ENCODE data around the gene PIGW. TPM values are rescaled to one million over a fixed set of nuclear protein-coding genes. Genes with fewer than 3 reads are reported as not detected.
A peak's percentile ranks its signal among the peaks of the same experiment; 100 is the strongest.

Gene PIGW
- 12.0 and 21.0 TPM in 2 replicates for total RNA-seq (2011; cell fraction: chromatin; rRNA removed; ENCODE audit: low replicate concordance)
- 9.6 and 12.7 TPM in 2 replicates for total RNA-seq (2011; cell fraction: nucleolus; rRNA removed)
- total RNA-seq (2011; cell fraction: nucleoplasm; rRNA removed) = 22.6 and 29.7 TPM in 2 replicates
- total RNA-seq (2014; rRNA removed) = 13.0 and 13.8 TPM in 2 replicates
- total RNA-seq (2014; rRNA removed; fragmentation: Illumina TruSeq; extraction: Trizol) = 24.7 and 27.8 TPM in 2 replicates
- total RNA-seq (2015; rRNA removed; fragmentation: Illumina TruSeq; extraction: Trizol) = 21.2 TPM in 2 replicates
- 22.1 and 26.9 TPM in 2 replicates for total RNA-seq (2021)
- 14.5 and 26.2 TPM in 2 replicates for polyA plus RNA-seq (2011; rRNA removed)
- polyA plus RNA-seq (2011; cell fraction: cytosol; rRNA removed) = 11.9 and 12.9 TPM in 2 replicates
- 5.3 and 6.3 TPM in 2 replicates for polyA plus RNA-seq (2011; cell fraction: nucleus; rRNA removed)
- 13.2 and 26.4 TPM in 2 replicates for polyA plus RNA-seq (2012)
- polyA plus RNA-seq (2014; fragmentation: Illumina TruSeq; extraction: Trizol) = 29.4 and 33.9 TPM in 2 replicates
- polyA plus RNA-seq (2014; fragmentation: Nextera tagmentation; extraction: Ambion mirVana) = 10 to 100 TPM in 1 of 2 experiments, 1 to 10 TPM in 1; 9.5 to 15.4 TPM
- polyA plus RNA-seq (2014; rRNA removed) = 16.5 and 25.0 TPM in 2 replicates
- polyA minus RNA-seq (2011; rRNA and poly(A)+ RNA removed) = 6.9 and 11.8 TPM in 2 replicates
- 4.5 and 8.8 TPM in 2 replicates for polyA minus RNA-seq (2011; cell fraction: cytosol; rRNA and poly(A)+ RNA removed)
- polyA minus RNA-seq (2011; cell fraction: nucleus; rRNA and poly(A)+ RNA removed) = 4.6 and 5.0 TPM in 2 replicates
- percentile 96 among the genes with signal in this experiment for Bru-seq, nascent RNA
- BruChase-seq, experiment 1, labeled RNA remaining after a 2-hour chase = percentile 94 among the genes with signal in this experiment
- percentile 93 among the genes with signal in this experiment for BruChase-seq, experiment 2, labeled RNA remaining after a 6-hour chase
- long read RNA-seq, experiment 1, transcript PIGW-206 (2 exons, 2,264 nt) = minor isoform, 23 of 124 reads
- long read RNA-seq, experiment 1, transcript PIGW-204 (2 exons, 2,312 nt) = major isoform, 78 of 124 reads
- long read RNA-seq, experiment 1, transcript PIGW-205 (2 exons, 876 nt) = minor isoform, 9 of 124 reads
- long read RNA-seq, experiment 1, partial matches to known transcripts = 12 of 124 reads
- long read RNA-seq, experiment 1, other reads (novel, unspliced or antisense) = 2 of 124 reads
- long read RNA-seq, experiment 2, transcript PIGW-204 (2 exons, 2,312 nt) = major isoform, 7 of 33 reads
- long read RNA-seq, experiment 2, transcript PIGW-206 (2 exons, 2,264 nt) = minor isoform, 5 of 33 reads
- long read RNA-seq, experiment 2, partial matches to known transcripts = 19 of 33 reads
- long read RNA-seq, experiment 2, other reads (novel, unspliced or antisense) = 1 of 33 reads
- long read RNA-seq, experiment 3, transcript PIGW-204 (2 exons, 2,312 nt) = major isoform, 13 of 18 reads
- long read RNA-seq, experiment 3, partial matches to known transcripts = 0 of 18 reads
- long read RNA-seq, experiment 3, other reads (novel, unspliced or antisense) = 2 of 18 reads

- CTCF ChIA-PET (ENCODE audit: low intra/inter-chr PET ratio) = no interaction called here
- Histone ChIP-seq H3K79me2 (ENCODE audit: control insufficient read depth, insufficient read depth, low read length) (peaks cover 76% of the 10 kb centered on the region), H3K4me2 (ENCODE audit: insufficient read depth, low read length) (peak within 1 kb of the TSS; percentile 99), H3K9ac (ENCODE audit: insufficient read depth in 1 of 2, low read depth in 2 of 2, low read length in 2 of 2) (peak within 1 kb of the TSS; percentile 99 to 100), H3K4me1 (replicated peaks in 1 of 2; ENCODE audit: control insufficient read depth in 2 of 2, insufficient read depth in 2 of 2, low read length in 2 of 2) (peaks cover 21 to 30% of the 10 kb centered on the region in 2 experiments), H3K27me3 (ENCODE audit: control insufficient read depth in 2 of 2, insufficient read depth in 2 of 2, low read length in 2 of 2) (no peaks in the 10 kb centered on the region), H4K20me1 (replicated peaks; ENCODE audit: control insufficient read depth, insufficient read depth, low read length) (no peaks in the 10 kb centered on the region), H3K9me1 (ENCODE audit: control insufficient read depth, insufficient read depth, low read length) (no peaks in the 10 kb centered on the region), H3K36me3 (ENCODE audit: control insufficient read depth, insufficient read depth, low read length) (peaks cover 66% of the 10 kb centered on the region), H3K27ac (ENCODE audit: extremely low read depth, low read depth, low read length) (peak within 1 kb of the TSS; percentile 100), H3K9me3 (replicated peaks; ENCODE audit: control insufficient read depth, insufficient read depth, low read depth, low read length) (no peaks in the 10 kb centered on the region), H3K4me3 (peak within 1 kb of the TSS; percentile 57), H2AFZ (ENCODE audit: low read depth, low read length) (peak within 1 kb of the TSS; percentile 95)
- intact Hi-C loops (cut with micrococcal nuclease) (loop anchor here (2.0 kb wide), 2 partner anchors 56 to 66 kb away; partner anchors contain the start of genes DHRS11 and MRM1), in situ Hi-C loops (cut with MboI) (no loop called here)
- FAIRE-seq (no peak), ATAC-seq (peak; percentile 92), DNase-seq (ENCODE audit: extremely low read depth in 1 of 4, low spot score in 3 of 4) (peak; percentile 91 to 96 (median 92))
- WGBS (ENCODE audit: insufficient coverage, low coverage, missing lambda C conversion rate) = under 1% methylated on average over 68 of the region's 83 CpGs
- POLR2A ChIA-PET = interaction anchor here (0.6 to 3.6 kb wide), 14 partner anchors 10 to 82 kb away, joined by 3 to 72 read pairs (median 4); partner anchors contain the start of genes GGNBP2 and MRM1
- no TSS peak for BruUV-seq (replicated peaks)
- no peak for TF ChIP-seq PHB2 (IDR thresholded peaks at IDR 0.05; ENCODE audit: low read depth)
- peak; percentile 95 for TF ChIP-seq KLF1 (tag; IDR thresholded peaks at IDR 0.05)
- peak; percentile 19 to 46; a peak in 2 of 4 replicates for TF ChIP-seq ETV6 (IDR thresholded peaks at IDR 0.05; ENCODE audit: borderline replicate concordance in 1 of 2, low read depth in 2 of 2, low read length in 1 of 2)
- no peak for TF ChIP-seq ETV6 (CRISPR knock-in tag; IDR thresholded peaks at IDR 0.05; ENCODE audit: borderline replicate concordance)
- 0 out of 2 replicates have a peak, but pooled peaks have one; percentile 40 for TF ChIP-seq ZBTB17 (CRISPR knock-in tag; IDR thresholded peaks at IDR 0.05)
- TF ChIP-seq ZBTB8A (IDR thresholded peaks at IDR 0.05; ENCODE audit: partially characterized antibody) = no peak
- TF ChIP-seq STAT5B (CRISPR knock-in tag; IDR thresholded peaks at IDR 0.05) = no peak
- TF ChIP-seq ATF6 (CRISPR knock-in tag; IDR thresholded peaks at IDR 0.05) = no peak
- peak; percentile 72; the same call in 1 of the 2 replicates for TF ChIP-seq SIN3B (IDR thresholded peaks at IDR 0.05; ENCODE audit: low read depth)
- no peak for TF ChIP-seq RFX5 (IDR thresholded peaks at IDR 0.05; ENCODE audit: low read depth, low read length)
- TF ChIP-seq GTF2B (IDR thresholded peaks at IDR 0.05; ENCODE audit: extremely low read depth, insufficient read length) = no peak
- no peak; the same call in none of the 2 replicates for TF ChIP-seq DMBX1 (CRISPR knock-in tag; IDR thresholded peaks at IDR 0.05; ENCODE audit: borderline replicate concordance)
- no peak for TF ChIP-seq ZC3H4 (CRISPR knock-in tag; IDR thresholded peaks at IDR 0.05; ENCODE audit: borderline replicate concordance)
Measured at GRCh38 chr17:36534840-36535668, at the start of gene PIGW, which contains the start of gene MYO19. Gene PIGW (plus strand): TSS chr17:36534987. CDS start chr17:36537102, 2,115 bp downstream. Gene MYO19 (minus strand): TSS chr17:36534868. CDS start chr17:36532538, 2,330 bp downstream.
